Esophagus squamous epithelium (tissue), 5 donors: ENCODE data around the gene FDXR. TPM values are rescaled to one million over a fixed set of nuclear protein-coding genes. Genes with fewer than 3 reads are reported as not detected.

Source experiments
- DNase-seq: peaks from one replicate; lab custom pipeline; 2025; lab: John Stamatoyannopoulos, UW
- H3K27ac ChIP-seq, 4 donors: fragments of 200-600 bp; sonication (generic); one replicate each; pipeline ENCODE4 v1.5.1; 2016 to 2019; ENCODE audit warnings: mild to moderate bottlenecking in 1 of 4
- H3K27me3 ChIP-seq, 4 donors: fragments of 200-600 bp; sonication (generic); 1 replicate in 3 of 4; 2 replicates in 1 of 4; pipeline versions ENCODE4 v1.5.1 to v1.6.0; 2017 to 2021; ENCODE audit warnings: antibody characterized with exemption in 1 of 4
- H3K36me3 ChIP-seq, 3 donors: fragments of 200-600 bp; sonication (generic); one replicate each; pipeline ENCODE4 v1.5.1; 2016 to 2019
- H3K4me1 ChIP-seq, 3 donors: fragments of 200-600 bp; sonication (generic); one replicate each; pipeline ENCODE4 v1.5.1; 2017 to 2019
- H3K4me3 ChIP-seq, 4 donors: fragments of 200-600 bp; sonication (generic); 1 replicate in 3 of 4; 2 replicates in 1 of 4; pipeline ENCODE4 v1.5.1; 2016 to 2019; ENCODE audit warnings: mild to moderate bottlenecking in 2 of 4, moderate library complexity in 1 of 4
- H3K9me3 ChIP-seq, 3 donors: fragments of 200-600 bp; sonication (generic); one replicate each; pipeline ENCODE4 v1.5.1; 2016 to 2019
- CTCF ChIP-seq, 6 experiments: fragments of 450-650 bp in 4 of 6; fragments of 200-600 bp in 2 of 6; sonication (generic) in 2 of 6; IDR thresholded peaks; one replicate each; pipeline ENCODE4 v1.5.1; 2016 to 2019; ENCODE audit warnings: antibody characterized with exemption in 6 of 6, mild to moderate bottlenecking in 4 of 6, moderate library complexity in 4 of 6
- POLR2A ChIP-seq, 4 donors: fragments of 450-650 bp; IDR thresholded peaks; one replicate each; pipeline ENCODE4 v1.6.1; 2017; ENCODE audit warnings: antibody characterized with exemption in 4 of 4, mild to moderate bottlenecking in 4 of 4, moderate library complexity in 3 of 4
- WGBS, 2 donors: methylation state at CpG; one replicate each; pipeline ENCODE4 v1.1.5; 2018; 5-methylcytosine and 5-hydroxymethylcytosine counted together
- intact Hi-C: fragments of 100-400 bp; cut with DNase I; formaldehyde crosslinking; loops from one replicate; pipeline ENCODE4 v1.15.0; 2022
- total RNA-seq, 4 donors: library from RNA; depleted of rRNA; stranded (reverse); fragments of >200 nt; gene quantifications; one replicate each; pipeline ENCODE4 v1.1.0, GENCODE V29; 2016
- donor health status: DM: yes; HTN: yes; CAD: no.

The FDXR gene
- total RNA-seq, 4 donors from 2014 or later: 24.4 to 46.4 (median 32.4) TPM

GRCh38 chr17:74853048-74853397 is 19.8 kb downstream of the FDXR start:
- 17 to 26% methylated on average over 7 of the region's 9 CpGs for WGBS, 2 donors
- TF ChIP-seq POLR2A (IDR thresholded peaks at IDR 0.05) (no peak), CTCF (IDR thresholded peaks at IDR 0.05) (no peak)
- no peaks in the 10 kb centered on the region for H3K9me3 ChIP-seq
- no peak overlapping the region for H3K27ac ChIP-seq
- intact Hi-C loops: no loop called here
- DNase-seq: no peak
- H3K4me3 ChIP-seq: no peak overlapping the region
- H3K4me1 ChIP-seq: peaks cover 3 to 13% (median 8%) of the 10 kb centered on the region in 3 donors
- H3K36me3 ChIP-seq: no peaks in the 10 kb centered on the region
- peaks cover 14 to 89% (median 15%) of the 10 kb centered on the region in 4 donors for H3K27me3 ChIP-seq

- H3K4me3 ChIP-seq: peak overlapping the region in 1 of 4 donors; percentile 42
- WGBS, 2 donors: 10 to 18% methylated on average over 2 to 32 of the region's 76 CpGs
- TF ChIP-seq CTCF (IDR thresholded peaks at IDR 0.05) (no peak), POLR2A (IDR thresholded peaks at IDR 0.05) (no peak)
- H3K27me3 ChIP-seq: peaks cover 14 to 83% (median 15%) of the 10 kb centered on the region in 4 donors
- no peak for DNase-seq
- H3K36me3 ChIP-seq: no peaks in the 10 kb centered on the region
- H3K27ac ChIP-seq: no peak overlapping the region
- peaks cover 3 to 13% (median 8%) of the 10 kb centered on the region in 3 donors for H3K4me1 ChIP-seq
- intact Hi-C loops: no loop called here
- H3K9me3 ChIP-seq: no peaks in the 10 kb centered on the region
Measured at GRCh38 chr17:74852237-74853047, 20.4 kb downstream of the FDXR start.

GRCh38 chr17:74851612-74852236 is 21.1 kb downstream of the FDXR start:
- no peaks in the 10 kb centered on the region for H3K9me3 ChIP-seq
- H3K4me1 ChIP-seq: peaks cover 3 to 13% (median 8%) of the 10 kb centered on the region in 3 donors
- no peak for DNase-seq
- WGBS, 2 donors: 42 to 86% methylated on average over 1 to 11 of the region's 29 CpGs
- H3K4me3 ChIP-seq: no peak overlapping the region
- no peaks in the 10 kb centered on the region for H3K36me3 ChIP-seq
- peaks cover 14 to 76% (median 15%) of the 10 kb centered on the region in 4 donors for H3K27me3 ChIP-seq
- H3K27ac ChIP-seq: no peak overlapping the region
- TF ChIP-seq POLR2A (IDR thresholded peaks at IDR 0.05): no peak
- TF ChIP-seq CTCF (IDR thresholded peaks at IDR 0.05): no peak
- intact Hi-C loops: no loop called here

GRCh38 chr17:74850914-74851313 is 21.9 kb downstream of the FDXR start:
- Histone ChIP-seq H3K4me1 (peaks cover 3 to 13% (median 8%) of the 10 kb centered on the region in 3 donors), H3K9me3 (no peaks in the 10 kb centered on the region), H3K27me3 (peaks cover 14 to 68% (median 15%) of the 10 kb centered on the region in 4 donors), H3K4me3 (no peak overlapping the region), H3K36me3 (no peaks in the 10 kb centered on the region), H3K27ac (no peak overlapping the region)
- 53 to 59% methylated on average over 3 of the region's 3 CpGs for WGBS, 2 donors
- DNase-seq: no peak
- TF ChIP-seq CTCF (IDR thresholded peaks at IDR 0.05): no peak
- TF ChIP-seq POLR2A (IDR thresholded peaks at IDR 0.05): no peak
- intact Hi-C loops: no loop called here

GRCh38 chr17:74850310-74850709 is 22.5 kb downstream of the FDXR start:
- DNase-seq: no peak
- H3K4me1 ChIP-seq: peaks cover 3 to 13% (median 8%) of the 10 kb centered on the region in 3 donors
- no peaks in the 10 kb centered on the region for H3K9me3 ChIP-seq
- H3K27ac ChIP-seq: no peak overlapping the region
- H3K4me3 ChIP-seq: no peak overlapping the region
- peaks cover 14 to 62% (median 15%) of the 10 kb centered on the region in 4 donors for H3K27me3 ChIP-seq
- intact Hi-C loops: no loop called here
- WGBS, 2 donors: 100% methylated on average over 1 of the region's 17 CpGs; no CpG with 5 or more reads in 1 of the 2 donors
- H3K36me3 ChIP-seq: no peaks in the 10 kb centered on the region
- no peak for TF ChIP-seq POLR2A (IDR thresholded peaks at IDR 0.05)
- TF ChIP-seq CTCF (IDR thresholded peaks at IDR 0.05): no peak
